Putamen (tissue), 1 donor: ENCODE data around the gene FGF18.
"Not testable (repeated sequence)": the region's sequence is repeated elsewhere in the genome, so short reads cannot be mapped to it uniquely, and the experiment has no call there.

Source experiments
- DNase-seq: peaks from one replicate; pipeline ENCODE4 v3.0.0-alpha.2; 2016; ENCODE audit warnings: low spot score

Gene FGF18

DNA sequence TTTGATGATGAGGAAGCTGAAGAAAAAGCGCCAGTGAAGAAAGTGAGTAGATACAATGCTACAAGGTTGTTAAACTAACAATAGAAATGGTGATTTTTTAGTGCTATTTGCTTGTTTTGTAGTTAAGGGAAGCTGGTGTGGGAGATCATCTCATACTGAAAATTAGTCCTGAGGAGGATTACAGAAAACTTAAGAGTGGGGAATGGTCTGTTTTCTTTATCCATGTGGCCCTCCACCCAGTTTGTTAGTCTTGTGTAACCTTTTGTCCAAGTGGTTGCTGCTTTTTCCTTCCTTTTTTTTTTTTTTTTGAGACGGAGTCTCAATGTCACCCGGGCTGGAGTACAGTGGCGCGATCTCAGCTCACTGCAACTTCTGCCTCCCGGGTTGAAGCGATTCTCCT is 19.3 kb upstream of the FGF18 start:
- no peak for DNase-seq

DNA sequence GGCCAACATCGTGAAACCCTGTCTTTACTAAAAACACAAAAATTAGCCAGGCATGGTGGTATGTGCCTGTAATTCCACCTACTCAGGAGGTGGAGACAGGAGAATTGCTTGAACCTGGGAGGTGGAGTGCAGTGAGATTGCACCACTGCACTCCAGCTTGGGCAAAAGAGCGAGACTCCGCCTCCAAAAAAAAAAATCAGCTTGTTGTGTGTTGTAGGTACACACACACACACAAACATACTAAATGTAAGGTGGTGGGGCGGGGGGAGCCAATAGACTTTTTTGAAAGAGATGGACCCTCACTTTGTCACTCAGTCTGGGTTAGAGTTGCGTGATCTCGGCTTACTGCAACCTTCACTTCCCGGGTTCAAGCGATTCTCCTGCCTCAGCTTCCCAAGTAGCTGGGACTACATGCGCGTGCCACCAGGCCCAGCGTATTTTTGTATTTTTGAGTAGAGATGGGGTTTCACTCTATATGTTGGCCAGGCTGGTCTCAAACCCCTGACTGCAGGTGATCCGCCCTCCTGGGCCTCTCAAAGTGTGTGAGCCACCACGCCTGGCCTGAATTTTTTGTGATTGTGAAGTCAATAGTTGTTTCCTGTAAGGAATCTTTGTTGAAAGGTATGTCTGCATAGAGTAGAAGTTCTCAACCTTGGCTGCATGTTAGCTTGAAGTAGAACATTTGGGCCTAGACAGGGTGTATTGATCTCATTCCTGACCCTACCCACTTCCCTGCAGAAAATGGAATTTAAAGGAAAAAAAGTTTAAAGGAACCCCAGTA is 18.1 kb upstream of the FGF18 start:
- no peak for DNase-seq

- not testable (repeated sequence) for DNase-seq
Measured at GRCh38 chr5:171402751-171403150, 16.7 kb upstream of the FGF18 start.

DNA sequence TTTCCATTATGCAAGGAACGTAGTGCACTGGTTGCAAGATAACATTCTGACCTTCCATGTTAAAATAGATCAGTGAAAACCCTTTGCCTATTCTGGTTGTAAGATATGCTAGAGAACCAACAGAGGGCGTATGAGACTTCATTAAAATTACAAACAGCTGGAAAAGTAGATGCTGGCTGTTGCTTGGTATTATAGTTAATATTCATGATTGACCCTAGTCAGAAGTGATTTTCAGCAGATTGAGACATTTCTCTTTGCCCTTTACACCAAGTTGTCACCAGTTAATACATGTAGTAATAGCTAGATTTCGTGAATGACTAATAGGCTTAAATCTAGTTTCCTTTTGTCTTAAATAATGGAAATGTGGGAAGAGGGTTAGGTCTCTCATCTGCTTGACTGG is 13.8 kb upstream of the FGF18 start:
- no peak for DNase-seq

DNA sequence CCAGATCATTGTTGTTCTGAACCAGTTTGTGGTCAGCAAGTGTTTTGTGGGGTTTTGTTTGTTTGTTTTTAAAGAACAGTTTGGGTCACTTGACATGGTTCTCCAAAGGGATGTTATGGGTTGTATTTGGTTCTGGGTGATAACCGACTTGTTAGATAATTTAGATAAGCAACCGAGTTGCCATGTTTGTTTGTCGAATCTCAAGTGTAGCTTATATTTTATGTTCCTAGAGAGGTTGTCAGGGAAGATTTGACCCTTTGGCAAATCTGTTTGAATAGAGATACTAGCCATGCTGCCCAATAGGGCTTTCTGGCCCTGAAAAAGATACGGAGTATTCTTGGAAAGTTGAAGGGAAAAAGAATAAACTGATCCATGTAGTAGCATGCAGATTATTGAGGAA is 12.2 kb upstream of the FGF18 start:
- no peak for DNase-seq

DNA sequence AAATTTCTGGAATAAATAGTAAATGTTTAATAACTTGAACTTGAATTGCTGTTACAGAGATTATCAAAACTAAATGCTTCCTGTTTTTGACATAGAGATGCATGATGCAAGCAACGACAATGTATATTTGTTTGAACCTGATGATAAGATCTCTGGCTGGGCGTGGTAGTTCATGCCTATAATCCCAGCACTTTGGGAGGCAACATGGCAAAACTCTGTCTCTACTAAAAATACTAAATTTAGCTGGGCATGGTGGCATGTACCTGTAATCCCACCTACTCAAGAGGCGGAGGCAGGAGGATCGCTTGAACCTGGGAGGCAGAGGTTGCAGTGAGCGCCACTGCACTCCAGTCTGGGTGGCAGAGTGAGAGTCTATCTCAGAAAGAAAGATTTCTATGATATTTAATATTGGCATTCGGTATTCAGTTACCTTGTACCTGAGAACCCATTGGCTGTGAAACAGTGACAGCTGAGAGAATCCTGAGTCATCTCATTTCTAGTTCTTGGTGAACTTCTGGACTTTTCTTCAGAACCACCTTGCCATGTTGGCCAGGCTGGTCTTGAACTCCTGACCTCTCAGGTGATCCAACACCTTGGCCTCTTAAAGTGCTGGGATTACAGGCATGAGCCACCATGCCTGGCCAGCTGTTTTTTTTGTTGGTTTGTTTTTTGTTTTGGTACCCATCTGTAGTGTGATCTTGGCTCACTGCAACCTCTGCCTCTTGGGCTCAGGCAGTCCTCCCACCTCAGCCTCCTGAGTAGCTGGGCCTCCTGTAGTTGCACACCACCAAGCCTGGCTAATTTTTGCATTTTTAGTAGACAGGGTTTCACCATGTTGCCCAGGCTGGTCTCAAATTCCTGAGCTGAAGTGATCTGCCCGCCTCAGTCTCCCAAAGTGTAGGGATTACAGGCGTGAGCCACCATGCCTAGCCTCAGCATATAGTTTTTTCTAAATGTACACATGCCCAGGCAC is 10.0 kb upstream of the FGF18 start:
- DNase-seq = no peak

DNA sequence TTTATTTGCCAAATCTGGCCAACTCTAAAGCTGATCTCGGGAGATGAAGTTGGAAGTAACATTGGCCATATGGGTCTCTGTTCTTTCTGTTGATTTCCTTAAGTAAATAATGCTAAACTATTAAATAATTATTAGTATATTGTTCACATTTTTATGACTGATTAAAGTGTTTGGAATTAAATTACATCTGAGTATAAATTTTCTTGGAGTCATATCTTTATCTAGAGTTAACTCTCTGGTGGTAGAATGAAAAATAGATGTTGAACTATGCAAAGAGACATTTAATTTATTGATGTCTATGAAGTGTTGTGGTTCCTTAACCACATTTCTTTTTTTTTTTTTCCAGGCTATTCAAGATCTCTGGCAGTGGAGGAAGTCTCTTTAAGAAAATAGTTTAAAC is 9.3 kb upstream of the FGF18 start:
- DNase-seq = no peak

DNA sequence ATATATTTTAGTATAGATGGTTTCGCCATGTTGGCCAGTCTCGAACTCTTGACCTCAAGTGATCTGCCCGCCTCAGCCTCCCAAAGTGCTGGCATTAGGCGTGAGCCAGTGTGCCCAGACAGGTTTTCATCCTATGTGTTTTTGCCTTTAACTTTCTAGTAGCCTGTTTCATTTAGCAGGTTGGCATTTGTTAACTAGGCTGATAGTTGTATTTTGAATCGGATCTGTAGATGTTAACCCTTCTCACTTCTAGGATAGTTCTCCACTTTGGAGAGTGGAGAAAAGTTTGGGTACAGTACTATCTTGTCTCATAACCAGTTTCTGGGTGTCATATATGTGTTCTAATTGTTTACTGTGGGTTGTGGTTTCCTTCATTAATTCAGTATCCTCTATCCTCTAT is 7.3 kb upstream of the FGF18 start:
- no peak for DNase-seq

DNA sequence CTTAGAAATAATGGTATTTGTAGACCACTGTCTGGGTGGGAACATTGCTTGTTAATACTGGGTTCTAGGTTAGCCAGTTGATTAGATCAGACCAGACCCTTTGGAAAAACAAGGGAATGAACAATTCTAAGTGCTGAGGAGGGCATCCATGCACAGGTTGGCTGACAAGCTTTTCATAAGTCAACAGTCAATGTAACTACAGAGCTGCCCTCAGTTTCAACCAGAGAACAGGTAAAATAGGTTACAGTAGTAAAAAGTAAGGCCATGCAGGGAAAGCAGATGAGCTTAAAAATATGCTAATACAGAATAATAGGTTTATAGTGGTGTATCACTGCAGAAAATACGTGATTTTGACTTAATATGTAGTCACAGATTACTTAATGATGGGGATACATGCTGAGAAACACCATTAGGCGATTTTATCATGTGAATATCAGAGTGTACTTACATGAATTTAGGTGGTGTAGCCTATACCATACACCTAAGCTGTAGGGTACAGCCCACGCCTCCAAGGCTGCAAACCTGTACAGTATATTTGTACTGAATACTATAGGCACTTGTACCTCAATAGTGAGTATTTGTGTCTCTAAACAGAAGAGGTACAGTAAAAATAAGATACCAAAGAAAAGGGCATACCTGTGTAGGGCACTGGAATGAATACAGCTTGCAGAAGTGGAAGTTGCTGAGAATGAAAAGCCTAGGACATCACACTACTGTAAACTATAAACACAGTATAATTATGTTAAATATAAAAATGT is 6.1 kb upstream of the FGF18 start:
- no peak for DNase-seq

- DNase-seq = not testable (repeated sequence)
Measured at GRCh38 chr5:171413993-171414392, 5.5 kb upstream of the FGF18 start.

DNA sequence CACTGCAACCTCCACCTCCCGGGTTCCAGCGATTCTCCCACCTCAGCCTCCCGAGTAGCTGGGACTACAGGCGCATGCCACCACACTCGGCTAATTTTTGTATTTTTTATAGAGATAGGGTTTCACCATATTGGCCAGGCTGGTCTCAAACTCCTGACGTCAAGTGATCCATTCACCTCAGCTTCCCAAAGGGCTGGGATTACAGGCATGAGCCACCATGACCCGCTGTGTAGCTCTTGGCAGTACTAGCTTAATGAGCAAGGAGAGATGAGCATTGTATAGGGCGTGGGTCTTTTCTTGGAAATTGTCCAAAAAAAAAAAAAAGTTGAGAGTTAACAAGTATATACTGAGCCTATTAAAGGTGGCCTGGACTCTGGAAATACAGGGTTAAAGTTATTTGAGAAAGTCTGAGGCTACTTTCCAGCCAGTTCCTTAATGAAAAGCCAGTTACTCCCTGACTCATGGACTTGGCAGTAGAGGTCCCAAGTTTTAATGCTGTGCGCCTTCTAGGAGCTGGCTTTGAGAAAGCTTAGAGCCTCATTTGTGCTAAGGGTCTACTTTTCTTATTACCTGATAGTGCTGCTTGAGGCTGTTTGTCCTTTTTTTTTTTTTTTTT is 4.2 kb upstream of the FGF18 start:
- no peak for DNase-seq

DNA sequence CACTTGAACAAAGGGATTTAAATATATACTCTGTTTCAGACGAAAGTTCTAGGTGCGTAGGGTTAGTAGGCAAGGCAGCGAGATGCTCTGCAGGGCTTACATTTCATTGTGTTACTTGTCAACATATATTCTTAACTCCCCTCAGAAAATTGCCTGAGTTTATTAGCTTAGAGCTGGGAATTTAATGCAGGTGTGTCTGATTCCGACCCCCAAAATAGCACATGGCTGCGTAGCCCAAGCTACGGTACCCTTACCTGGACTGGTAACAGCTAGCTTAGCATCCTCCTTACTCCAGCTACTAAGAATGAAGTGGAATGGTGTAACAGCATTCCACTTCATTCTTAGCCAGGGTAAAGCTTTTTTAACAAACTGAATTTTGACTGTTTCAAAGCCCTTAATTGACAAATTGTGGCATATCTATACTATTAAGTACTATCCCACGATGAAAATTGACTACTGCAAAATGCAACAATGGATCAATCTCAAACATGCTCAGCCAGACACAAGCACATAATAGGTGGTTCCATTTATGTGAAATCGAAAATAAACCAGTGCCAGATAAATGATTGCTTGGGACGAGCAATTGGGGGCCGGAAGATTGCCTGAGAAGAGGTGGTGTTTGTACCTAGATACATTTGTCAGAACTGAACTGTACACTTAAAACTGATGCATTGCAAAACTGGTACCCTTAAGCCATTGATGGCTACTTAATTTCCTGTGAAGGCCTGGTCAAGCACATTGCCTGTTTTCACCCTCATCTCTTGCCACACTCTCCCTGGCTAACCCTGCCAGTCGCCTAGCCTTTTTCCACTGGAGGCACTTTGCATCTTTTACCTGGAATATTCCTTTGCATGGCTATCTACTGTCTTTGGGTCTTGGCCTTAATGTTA is 3.0 kb upstream of the FGF18 start:
- no peak for DNase-seq

DNA sequence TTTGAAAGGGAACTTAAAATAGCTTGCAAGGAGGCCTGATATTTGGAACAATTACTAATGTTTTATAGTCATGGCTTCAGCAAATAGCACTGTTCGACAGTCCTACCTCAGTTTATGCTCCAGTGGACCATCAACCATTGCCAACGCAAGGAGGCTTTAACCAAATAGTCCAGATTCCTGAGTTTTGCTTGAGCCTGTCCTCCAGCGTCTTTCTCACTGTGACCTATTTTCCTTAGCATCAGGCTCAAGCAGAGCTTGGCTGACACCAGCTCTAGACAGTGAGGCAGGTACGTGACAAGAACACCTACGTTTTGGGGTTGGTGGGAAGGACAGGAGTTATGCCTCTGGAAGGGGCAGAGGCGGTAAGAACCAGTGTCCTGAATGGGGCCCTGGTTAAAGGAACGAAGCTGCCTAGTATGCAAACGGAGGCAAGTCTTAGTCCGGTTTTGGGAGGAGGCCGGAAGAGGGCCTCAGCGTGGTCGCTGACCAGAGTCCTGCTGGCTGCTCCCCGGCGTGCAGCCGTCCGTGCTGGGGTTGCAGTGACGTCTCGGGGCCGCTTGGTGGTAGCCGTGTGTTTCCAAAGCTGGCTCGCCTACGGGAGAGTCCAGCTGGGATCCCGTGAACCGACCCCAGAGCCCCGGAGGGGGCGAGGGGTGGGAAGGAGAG is 998 bp upstream of the FGF18 start:
- peak; percentile 23 for DNase-seq

GRCh38 chr5:171419688-171420430 is 412 bp downstream of the FGF18 start:
- DNase-seq = no peak

GRCh38 chr5:171420431-171421241 is 1.2 kb downstream of the FGF18 start:
- DNase-seq = peak; percentile 31

GRCh38 chr5:171421331-171422262 is 2.1 kb downstream of the FGF18 start:
- no peak for DNase-seq

DNA sequence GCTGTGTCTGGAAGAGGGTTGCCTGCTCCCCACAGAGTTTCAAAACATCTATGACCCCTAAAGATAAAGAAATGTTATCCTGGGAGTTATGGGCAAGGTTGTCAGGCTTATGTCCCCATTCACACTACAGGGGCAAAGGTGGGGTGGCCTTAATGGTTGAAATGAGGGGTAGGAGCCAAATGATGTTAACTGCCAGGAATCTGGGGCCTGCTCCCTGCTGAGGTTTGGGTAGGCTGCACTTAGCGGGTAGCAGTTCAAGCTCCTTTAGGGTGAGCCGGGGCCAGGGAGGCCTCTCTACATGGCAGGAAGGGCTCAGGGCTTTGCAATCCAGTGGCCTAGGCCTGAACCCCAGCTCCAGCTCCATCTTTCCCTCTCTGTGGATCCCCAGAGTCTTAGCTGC is 3.0 kb downstream of the FGF18 start:
- no peak for DNase-seq
